OCI-M2 (cell line): ENCODE results near the gene TMEM178A.

Source experiments
- DNase-seq: peaks from one replicate; lab custom pipeline; 2025; ENCODE audit not compliant: unreplicated experiment; lab: John Stamatoyannopoulos, UW

Gene TMEM178A

DNA sequence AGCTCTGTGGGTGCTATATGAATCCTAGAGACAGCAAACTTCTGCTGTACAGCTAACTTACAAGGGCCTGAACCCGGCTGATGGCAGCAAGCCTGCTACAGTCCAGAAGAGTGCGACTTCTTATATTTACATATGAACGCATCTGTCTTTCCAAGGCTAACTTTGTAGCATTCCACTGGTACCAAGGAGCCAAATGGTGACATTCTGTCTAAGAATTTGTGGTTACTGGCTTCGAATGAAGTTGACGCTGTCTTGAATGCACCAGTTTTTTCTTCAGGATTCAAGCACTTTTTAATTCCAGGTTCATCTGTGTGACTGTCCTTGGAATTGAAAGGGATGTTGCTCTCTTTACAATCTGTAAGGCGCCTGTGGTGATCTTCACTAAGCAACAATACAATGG lies 70.9 kb downstream of the TMEM178A start:
- no peak for DNase-seq

DNA sequence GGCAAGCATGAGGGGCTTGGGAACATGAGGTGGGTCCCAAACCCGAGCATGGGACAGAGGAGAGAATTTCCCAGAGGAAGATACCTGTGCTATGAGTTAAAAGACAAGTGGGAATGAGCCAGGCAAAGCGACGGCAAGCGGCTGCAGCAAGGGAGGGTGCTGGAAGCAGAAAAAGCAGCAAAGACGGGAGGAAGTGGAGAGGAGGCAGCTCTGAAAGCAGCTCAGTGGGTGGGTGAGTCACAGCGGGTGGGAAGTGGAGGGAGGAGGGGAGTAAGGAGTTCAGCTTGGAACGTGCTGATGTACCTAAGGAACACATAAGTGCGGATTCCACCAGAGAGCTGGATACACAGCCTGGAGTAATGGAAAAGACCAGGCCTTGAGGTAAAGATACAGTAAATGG lies 71.9 kb downstream of the TMEM178A start:
- DNase-seq = no peak

DNA sequence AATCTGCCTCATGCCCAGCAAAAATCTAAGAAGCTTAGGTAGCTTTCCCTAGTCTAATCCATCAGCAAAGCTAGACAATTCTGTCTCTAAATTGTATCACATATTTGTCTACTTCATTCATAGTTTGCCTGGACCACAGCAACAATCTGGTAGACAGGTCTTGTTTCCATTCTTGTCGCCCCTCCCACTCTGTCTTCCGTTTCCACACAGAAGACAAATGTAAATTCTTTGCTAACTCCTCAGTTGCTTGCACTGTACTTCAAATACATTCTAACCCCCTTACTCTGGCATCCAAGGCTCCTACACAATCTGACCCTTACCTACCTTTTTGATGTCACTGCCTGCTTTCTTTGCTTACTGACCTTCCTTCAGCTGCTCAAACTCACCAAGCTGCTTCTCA lies 73.2 kb downstream of the TMEM178A start:
- DNase-seq = no peak

DNA sequence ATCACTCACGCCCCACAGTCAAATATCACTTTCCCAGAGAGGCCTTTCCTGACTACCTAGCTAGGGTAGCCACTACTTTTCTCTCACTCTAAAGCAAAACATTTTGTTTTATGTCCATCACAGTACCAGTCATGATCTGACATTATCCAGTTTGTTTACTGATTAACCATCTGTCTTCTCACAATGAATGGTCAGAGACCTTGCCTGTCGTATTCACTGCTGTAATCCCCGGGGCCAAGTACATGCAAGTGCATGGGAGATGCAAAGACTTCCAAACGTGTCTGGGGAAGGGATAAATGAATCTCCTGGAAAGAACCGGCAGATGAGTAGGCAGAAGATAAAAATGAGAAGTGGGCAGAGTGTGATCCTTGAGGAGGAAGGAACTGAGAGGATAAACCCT lies 73.7 kb downstream of the TMEM178A start:
- no peak for DNase-seq

DNA sequence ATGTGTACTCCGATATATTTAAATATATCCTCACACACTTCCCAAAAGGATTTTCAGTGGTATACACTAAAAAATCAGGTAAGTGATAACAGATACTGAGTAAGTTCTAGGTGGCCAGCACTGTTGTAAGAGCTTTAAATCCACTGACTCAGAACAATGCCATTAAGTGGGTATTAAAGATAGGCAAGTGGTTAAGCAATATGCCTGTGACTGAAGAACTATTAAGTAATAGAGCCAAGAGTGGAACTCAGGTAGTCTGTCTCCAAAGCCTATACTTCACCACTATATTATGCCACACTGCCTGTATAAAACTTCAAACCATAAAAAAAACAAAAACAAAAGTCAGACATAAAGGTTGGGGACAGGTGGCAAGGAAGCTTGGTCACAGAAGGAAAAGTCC lies 76.2 kb downstream of the TMEM178A start:
- no peak for DNase-seq

DNA sequence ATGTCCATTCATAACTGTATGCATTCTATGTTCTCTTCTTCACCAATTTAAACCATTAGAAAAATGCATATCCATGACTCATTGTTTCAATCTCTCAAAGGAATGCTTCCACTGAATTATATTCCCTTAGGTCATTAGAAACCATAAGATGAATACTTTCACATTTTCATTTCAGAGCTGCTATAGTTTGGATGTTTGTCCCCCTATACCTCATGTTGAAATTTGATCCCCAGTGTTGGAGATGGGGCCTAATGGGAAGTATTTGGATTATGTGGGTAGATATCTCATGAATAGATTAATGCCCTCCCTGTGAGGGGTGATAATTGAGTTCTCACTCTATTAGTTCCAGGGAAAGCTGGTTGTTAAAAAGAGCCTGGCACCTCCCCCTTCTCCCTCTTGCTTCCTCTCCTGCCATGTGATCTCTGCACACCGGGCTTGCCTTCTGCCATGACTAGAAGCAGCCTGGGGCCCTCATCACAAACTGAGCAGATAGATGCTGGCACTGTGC lies 77.6 kb downstream of the TMEM178A start:
- DNase-seq = no peak

DNA sequence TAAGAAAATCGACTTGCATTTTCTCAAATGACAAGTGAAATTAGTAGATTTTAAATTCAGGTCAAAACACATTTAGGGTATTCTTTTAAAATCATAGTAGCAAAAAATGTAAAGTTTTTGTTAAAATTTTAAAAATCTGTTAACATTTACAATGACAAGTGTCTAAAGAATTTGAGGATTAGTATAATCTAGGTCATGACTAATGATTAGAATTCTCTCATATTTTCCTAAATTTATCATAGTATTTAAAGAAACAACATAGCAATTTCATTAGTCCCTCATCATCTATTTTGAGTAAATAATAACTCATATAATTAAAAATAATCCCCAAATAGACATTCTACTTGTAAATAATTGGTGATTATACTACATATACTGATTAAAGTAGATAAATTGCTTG lies 89.7 kb downstream of the TMEM178A start:
- DNase-seq = no peak

DNA sequence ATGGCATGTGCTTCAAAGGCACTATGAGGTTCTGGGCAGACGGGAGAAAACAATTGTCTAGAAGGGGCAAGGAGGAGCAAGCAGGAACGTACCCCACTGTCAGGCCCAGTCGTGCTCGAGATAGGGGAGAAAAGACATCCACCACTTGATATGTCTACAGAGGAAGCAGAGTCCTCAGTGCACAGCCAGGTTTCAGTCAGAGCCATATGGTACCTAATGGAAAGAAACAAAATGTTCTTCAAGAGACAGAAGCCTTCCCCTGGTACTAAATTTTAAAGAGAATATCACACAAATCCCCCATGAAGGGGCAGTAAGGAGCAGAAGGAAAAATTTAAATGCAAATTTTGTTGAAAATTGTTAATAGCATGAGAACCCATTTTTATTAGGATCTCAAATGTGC lies 91.4 kb downstream of the TMEM178A start:
- no peak for DNase-seq

DNA sequence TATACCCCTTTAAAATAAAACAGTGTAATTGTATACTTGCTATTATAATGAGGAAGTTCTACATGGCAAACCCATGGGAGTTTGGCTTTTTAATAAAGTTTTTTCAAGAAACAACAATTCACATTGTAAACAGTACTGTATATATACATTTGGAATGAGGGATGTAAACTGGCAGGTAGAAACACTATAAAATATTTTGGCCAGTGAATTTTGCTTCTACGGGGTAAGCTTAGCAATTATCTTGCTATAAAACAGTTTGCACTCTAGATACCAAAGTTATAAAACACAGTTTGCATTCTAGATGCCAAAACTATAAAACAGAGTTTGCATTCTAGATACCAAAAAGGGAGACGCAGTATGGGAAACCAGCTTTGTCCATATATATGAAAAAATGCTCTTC lies 96.7 kb downstream of the TMEM178A start:
- DNase-seq = no peak
